Measurements from ENCODE around the gene NEDD9.

- TF ChIP-seq, protein P1, sequence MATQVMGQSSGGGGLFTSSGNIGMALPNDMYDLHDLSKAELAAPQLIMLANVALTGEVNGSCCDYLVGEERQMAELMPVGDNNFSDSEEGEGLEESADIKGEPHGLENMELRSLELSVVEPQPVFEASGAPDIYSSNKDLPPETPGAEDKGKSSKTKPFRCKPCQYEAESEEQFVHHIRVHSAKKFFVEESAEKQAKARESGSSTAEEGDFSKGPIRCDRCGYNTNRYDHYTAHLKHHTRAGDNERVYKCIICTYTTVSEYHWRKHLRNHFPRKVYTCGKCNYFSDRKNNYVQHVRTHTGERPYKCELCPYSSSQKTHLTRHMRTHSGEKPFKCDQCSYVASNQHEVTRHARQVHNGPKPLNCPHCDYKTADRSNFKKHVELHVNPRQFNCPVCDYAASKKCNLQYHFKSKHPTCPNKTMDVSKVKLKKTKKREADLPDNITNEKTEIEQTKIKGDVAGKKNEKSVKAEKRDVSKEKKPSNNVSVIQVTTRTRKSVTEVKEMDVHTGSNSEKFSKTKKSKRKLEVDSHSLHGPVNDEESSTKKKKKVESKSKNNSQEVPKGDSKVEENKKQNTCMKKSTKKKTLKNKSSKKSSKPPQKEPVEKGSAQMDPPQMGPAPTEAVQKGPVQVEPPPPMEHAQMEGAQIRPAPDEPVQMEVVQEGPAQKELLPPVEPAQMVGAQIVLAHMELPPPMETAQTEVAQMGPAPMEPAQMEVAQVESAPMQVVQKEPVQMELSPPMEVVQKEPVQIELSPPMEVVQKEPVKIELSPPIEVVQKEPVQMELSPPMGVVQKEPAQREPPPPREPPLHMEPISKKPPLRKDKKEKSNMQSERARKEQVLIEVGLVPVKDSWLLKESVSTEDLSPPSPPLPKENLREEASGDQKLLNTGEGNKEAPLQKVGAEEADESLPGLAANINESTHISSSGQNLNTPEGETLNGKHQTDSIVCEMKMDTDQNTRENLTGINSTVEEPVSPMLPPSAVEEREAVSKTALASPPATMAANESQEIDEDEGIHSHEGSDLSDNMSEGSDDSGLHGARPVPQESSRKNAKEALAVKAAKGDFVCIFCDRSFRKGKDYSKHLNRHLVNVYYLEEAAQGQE (IDR thresholded peaks at IDR 0.05; ENCODE audit: low read depth): no peak
- TF ChIP-seq CEBPB (IDR thresholded peaks at IDR 0.05; ENCODE audit: low read depth) (no peak), POLR2A (IDR thresholded peaks at IDR 0.05; ENCODE audit: borderline replicate concordance, extremely low read depth, insufficient read depth, insufficient read length) (no peak), EZH2 (IDR thresholded peaks at IDR 0.05) (no peak), EZH2phosphoT487 (IDR thresholded peaks at IDR 0.05; ENCODE audit: borderline replicate concordance) (no peak), CTCF (IDR thresholded peaks at IDR 0.05 in 2 of 3, conservative IDR thresholded peaks at IDR 0.05 in 1 of 3; ENCODE audit: borderline replicate concordance in 1 of 3, insufficient read depth in 1 of 3, low read depth in 2 of 3, low read length in 2 of 3) (no peak), ZFX (IDR thresholded peaks at IDR 0.05) (no peak), POLR2AphosphoS5 (IDR thresholded peaks at IDR 0.05; ENCODE audit: low read depth, low read length) (no peak), JUND (IDR thresholded peaks at IDR 0.05) (no peak), FOSL1 (IDR thresholded peaks at IDR 0.05; ENCODE audit: low read depth) (no peak), ATF3 (IDR thresholded peaks at IDR 0.05) (no peak), RAD21 (IDR thresholded peaks at IDR 0.05; ENCODE audit: low read depth) (no peak), YY1 (IDR thresholded peaks at IDR 0.05; ENCODE audit: extremely low read depth, insufficient replicate concordance, low read depth, low read length) (no peak)
- TF ChIP-seq, protein P2, sequence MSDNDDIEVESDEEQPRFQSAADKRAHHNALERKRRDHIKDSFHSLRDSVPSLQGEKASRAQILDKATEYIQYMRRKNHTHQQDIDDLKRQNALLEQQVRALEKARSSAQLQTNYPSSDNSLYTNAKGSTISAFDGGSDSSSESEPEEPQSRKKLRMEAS (IDR thresholded peaks at IDR 0.05): no peak
Measured at GRCh38 chr6:11217360-11218101, 14.9 kb downstream of the NEDD9 start.

All from HCT116 (cell line).